K562 treated with DMSO at 1 percent for 4 hours (cell line): ENCODE measurements around the gene SOX13. TPM values are rescaled to one million over a fixed set of nuclear protein-coding genes. Genes with fewer than 3 reads are reported as not detected.

Experiments
- total RNA-seq: library from RNA; unstranded; fragments of 300-600 nt; gene quantifications from 2 replicates; pipeline ENCODE4 v1.2.3, GENCODE V29; 2022; ENCODE audit not compliant: insufficient read depth

The SOX13 gene
- not detected in 2 replicates for total RNA-seq

DNA sequence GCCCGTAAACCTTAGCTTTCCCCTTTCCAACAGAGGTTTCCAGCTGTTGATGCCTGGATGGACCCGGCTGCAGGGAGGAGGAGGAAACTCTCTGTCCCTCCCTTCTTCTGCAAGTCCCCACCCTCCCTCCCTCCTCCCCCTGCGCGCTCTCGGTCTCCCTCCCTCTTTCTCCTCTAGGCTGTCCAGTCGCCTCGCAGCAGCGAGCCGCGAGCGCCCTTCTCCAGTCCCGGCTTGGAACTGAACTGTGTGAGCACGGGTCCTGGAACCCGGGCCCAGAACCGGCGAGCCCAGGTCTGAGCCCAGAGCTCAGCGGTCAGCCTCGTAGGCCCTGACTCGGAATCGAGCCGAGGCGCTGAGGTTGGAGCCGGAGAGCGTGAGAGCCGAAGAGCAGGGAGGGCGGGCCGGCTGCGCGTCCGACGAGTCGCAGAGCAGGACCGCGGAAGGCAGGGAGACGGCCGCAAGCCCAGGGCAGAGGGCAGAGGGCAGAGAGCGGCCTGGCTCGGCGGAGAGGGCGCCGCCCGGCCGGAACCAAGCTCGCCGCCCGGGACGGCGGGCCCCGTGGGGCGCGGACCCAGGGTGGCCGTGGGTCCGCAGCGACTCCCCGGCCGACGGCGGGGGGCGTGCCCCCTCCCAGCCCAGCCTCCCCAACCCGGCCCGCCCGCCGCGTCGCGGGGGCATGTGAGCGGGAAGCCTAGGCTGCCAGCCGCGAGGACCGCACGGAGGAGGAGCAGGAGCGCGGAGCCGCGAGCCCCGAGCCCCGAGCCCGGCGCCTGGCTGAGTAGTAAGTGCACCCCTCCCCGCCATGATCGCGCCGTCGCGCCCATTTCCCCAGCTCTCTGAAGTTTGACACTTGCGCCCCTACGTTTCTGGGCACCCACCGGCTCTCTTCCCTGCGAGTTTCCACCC is at the start of gene SOX13:
TSS of gene SOX13 (plus strand) at position 185 of the 906 bp plus-strand sequence. CDS start 39,801 bp downstream, outside the sequence.

GRCh38 chr1:204151552-204152309 is 78.8 kb downstream of the SOX13 start, which contains the start of gene ETNK2:
ETNK2 (minus strand) TSS chr1:204152044; CDS start chr1:204151852, 192 bp downstream.

GRCh38 chr1:204166219-204166618 is 93.3 kb downstream of the SOX13 start, which contains the start of gene REN:
REN (minus strand) TSS chr1:204166337; CDS start chr1:204166293, 44 bp downstream.

Other genes starting within 250 kb of the SOX13 start
- 92.7 and 138 TPM in 2 replicates for gene SNRPE, start 211.5 kb upstream of the SOX13 start, total RNA-seq
- gene ETNK2, start 78.9 kb downstream of the SOX13 start, total RNA-seq = not detected in 2 replicates
- 0.80 TPM in 1 of 2 replicates, not detected in the other for gene REN, start 93.2 kb downstream of the SOX13 start, total RNA-seq
- gene KISS1, start 123.4 kb downstream of the SOX13 start, total RNA-seq = not detected in 2 replicates
- gene GOLT1A, start 140.9 kb downstream of the SOX13 start, total RNA-seq = not detected in 2 replicates